Keratinocyte (primary cell): Measurements from ENCODE around the gene NEURL4. TPM values are rescaled to one million over a fixed set of nuclear protein-coding genes. Genes with fewer than 3 reads are reported as not detected.

Experiments
- DNase-seq: peaks from one replicate; pipeline ENCODE4 v3.0.0-alpha.2; 2011; ENCODE audit warnings: low read depth, missing footprints, low spot score
- FAIRE-seq: peaks from 2 replicates; lab custom pipeline; 2011; peaks lifted over from hg19 to GRCh38; lab: Jason Lieb, UNC
- H2AFZ ChIP-seq: 2 replicates; pipeline ENCODE4 v1.6.0; 2012; ENCODE audit warnings: low read length, control low read depth, inconsistent platforms; ENCODE audit not compliant: control insufficient read depth
- H3K27ac ChIP-seq: 2 replicates; pipeline ENCODE4 v1.5.1; 2011; ENCODE audit warnings: low read length; ENCODE audit not compliant: control insufficient read depth, insufficient read depth
- H3K27me3 ChIP-seq: 3 replicates; pipeline ENCODE4 v1.6.0; 2011; ENCODE audit warnings: low read length; ENCODE audit not compliant: control insufficient read depth, insufficient read depth; ENCODE audit errors: extremely low read depth
- H3K36me3 ChIP-seq, 2 experiments: 2 replicates in 1 of 2; 3 replicates in 1 of 2; pipeline ENCODE4 v1.5.1; 2011; ENCODE audit warnings: low read length in 2 of 2, mild to moderate bottlenecking in 1 of 2; ENCODE audit not compliant: control insufficient read depth in 2 of 2, insufficient read depth in 2 of 2; ENCODE audit errors: extremely low read depth in 1 of 2
- H3K4me1 ChIP-seq: 3 replicates; pipeline ENCODE4 v1.5.1; 2011; ENCODE audit warnings: low read length; ENCODE audit not compliant: control insufficient read depth, insufficient read depth; ENCODE audit errors: extremely low read depth
- H3K4me2 ChIP-seq: 3 replicates; pipeline ENCODE4 v1.6.0; 2011; ENCODE audit warnings: low read depth, low read length; ENCODE audit not compliant: control insufficient read depth, insufficient read depth; ENCODE audit errors: extremely low read depth
- H3K4me3 ChIP-seq, 3 experiments: fragments of 200-600 bp in 1 of 3; sonication (generic) in 1 of 3; 2 replicates in 2 of 3; 3 replicates in 1 of 3; pipeline ENCODE4 v1.5.1; 2011 to 2016; ENCODE audit warnings: low read length in 3 of 3, mild to moderate bottlenecking in 3 of 3, control low read depth in 2 of 3, inconsistent platforms in 1 of 3, low read depth in 1 of 3, mixed read lengths in 1 of 3, mixed run types in 1 of 3, moderate library complexity in 1 of 3; ENCODE audit not compliant: control insufficient read depth in 2 of 3, insufficient read depth in 2 of 3; ENCODE audit errors: extremely low read depth in 1 of 3
- H3K79me2 ChIP-seq: 2 replicates; pipeline ENCODE4 v1.6.0; 2012; ENCODE audit warnings: low read length; ENCODE audit not compliant: control insufficient read depth, insufficient read depth
- H3K9ac ChIP-seq: 3 replicates; pipeline ENCODE4 v1.6.0; 2011; ENCODE audit warnings: low read length; ENCODE audit not compliant: control insufficient read depth, insufficient read depth; ENCODE audit errors: extremely low read depth
- H3K9me1 ChIP-seq: 3 replicates; pipeline ENCODE4 v1.6.0; 2011; ENCODE audit warnings: low read length; ENCODE audit not compliant: control insufficient read depth, insufficient read depth; ENCODE audit errors: extremely low read depth
- H3K9me3 ChIP-seq: 2 replicates; pipeline ENCODE4 v1.5.1; 2012; ENCODE audit warnings: low read depth, low read length; ENCODE audit not compliant: control insufficient read depth
- H4K20me1 ChIP-seq: 3 replicates; pipeline ENCODE4 v1.6.0; 2011; ENCODE audit warnings: low read length; ENCODE audit not compliant: control insufficient read depth, insufficient read depth; ENCODE audit errors: extremely low read depth
- CTCF ChIP-seq, 3 experiments: IDR thresholded peaks in 1 of 3; conservative IDR thresholded peaks in 1 of 3; optimal IDR thresholded peaks in 1 of 3; 2 replicates in 2 of 3; 3 replicates in 1 of 3; pipeline versions ENCODE3 to v1.5.1; 2011; ENCODE audit warnings: low read length in 3 of 3, mild to moderate bottlenecking in 3 of 3, moderate library complexity in 2 of 3, control low read depth in 1 of 3, inconsistent platforms in 1 of 3; ENCODE audit not compliant: insufficient read depth in 2 of 3; ENCODE audit errors: extremely low read depth in 1 of 3
- EZH2 ChIP-seq: IDR thresholded peaks from one replicate; pipeline ENCODE4 v1.6.1; 2012; ENCODE audit warnings: inconsistent platforms, mild to moderate bottlenecking, low read length, moderate library complexity
- dilution Hi-C: fragments of 300-500 bp; cut with MboI; formaldehyde crosslinking; loops from one replicate; pipeline ENCODE4 v1.7.0; 2020; ENCODE audit warnings: low sequenced_read_pairs; ENCODE audit not compliant: extremely low pct_ligation_motif_present
- polyA plus RNA-seq, 5 experiments: library from polyadenylated mRNA; depleted of rRNA in 3 of 5; stranded (reverse) in 3 of 5; stranded (forward) in 1 of 5; unstranded in 1 of 5; fragments of >200 nt; gene quantifications; 1 replicate in 1 of 5; 2 replicates in 3 of 5; 3 replicates in 1 of 5; pipeline versions ENCODE4 v1.2.1 to v1.2.3, GENCODE V29; 2011 to 2012; ENCODE audit warnings: missing spikeins in 2 of 5, low read depth in 1 of 5, low replicate concordance in 1 of 5

The NEURL4 gene
- polyA plus RNA-seq, 1 donor (not counting 4 experiments of a cell fraction or from before 2014, with no cell fraction given), result 11.3 TPM

GRCh38 chr17:7357381-7357780 lies 28.2 kb upstream of the NEURL4 start:
- no peaks in the 10 kb centered on the region for H3K9me3 ChIP-seq
- no peaks in the 10 kb centered on the region for H3K9me1 ChIP-seq
- peaks cover 16% of the 10 kb centered on the region for H3K79me2 ChIP-seq
- H3K4me1 ChIP-seq, result peaks cover 43% of the 10 kb centered on the region
- no peak overlapping the region for H3K4me3 ChIP-seq
- TF ChIP-seq CTCF (optimal IDR thresholded peaks at IDR 0.05 in 1 of 3, IDR thresholded peaks at IDR 0.05 in 1 of 3, conservative IDR thresholded peaks at IDR 0.05 in 1 of 3; ENCODE audit: extremely low read depth in 1 of 3, insufficient read depth in 2 of 3, low read length in 3 of 3), result no peak
- TF ChIP-seq EZH2, result no peak
- dilution Hi-C loops, result no loop called here
- H4K20me1 ChIP-seq, result no peaks in the 10 kb centered on the region
- FAIRE-seq (no peak), DNase-seq (no peak)
- no peak overlapping the region for H3K27ac ChIP-seq
- no peaks in the 10 kb centered on the region for H3K27me3 ChIP-seq
- no peak overlapping the region for H3K4me2 ChIP-seq
- H3K36me3 ChIP-seq, result no peaks in the 10 kb centered on the region
- no peak overlapping the region for H3K9ac ChIP-seq
- no peak overlapping the region for H2AFZ ChIP-seq

GRCh38 chr17:7356756-7357155 lies 27.6 kb upstream of the NEURL4 start:
- no peaks in the 10 kb centered on the region for H3K9me1 ChIP-seq
- dilution Hi-C loops, result no loop called here
- no peak for FAIRE-seq

More at GRCh38 chr17:7356756-7357155, 27.6 kb upstream of the NEURL4 start:
- no peak for TF ChIP-seq EZH2
- TF ChIP-seq CTCF (optimal IDR thresholded peaks at IDR 0.05 in 1 of 3, IDR thresholded peaks at IDR 0.05 in 1 of 3, conservative IDR thresholded peaks at IDR 0.05 in 1 of 3; ENCODE audit: extremely low read depth in 1 of 3, insufficient read depth in 2 of 3, low read length in 3 of 3), result no peak
- Histone ChIP-seq H3K4me2 (no peak overlapping the region), H2AFZ (no peak overlapping the region), H4K20me1 (no peaks in the 10 kb centered on the region), H3K9ac (no peak overlapping the region), H3K79me2 (peaks cover 20% of the 10 kb centered on the region), H3K27ac (no peak overlapping the region), H3K4me1 (peaks cover 39% of the 10 kb centered on the region), H3K4me3 (no peak overlapping the region), H3K27me3 (no peaks in the 10 kb centered on the region), H3K9me3 (no peaks in the 10 kb centered on the region), H3K36me3 (no peaks in the 10 kb centered on the region)
- no peak for DNase-seq
